NB4 (cell line): ENCODE measurements around the gene LYRM4.

ENCODE experiments used
- CTCF ChIP-seq: IDR thresholded peaks from one replicate; pipeline ENCODE4 v1.5.1; 2012; ENCODE audit warnings: low read depth, low read length
- MAX ChIP-seq: IDR thresholded peaks from 2 replicates; pipeline ENCODE4 v1.6.1; 2011; ENCODE audit warnings: low read depth, low read length
- MYC ChIP-seq: IDR thresholded peaks from 2 replicates; pipeline ENCODE4 v1.6.1; 2011; ENCODE audit warnings: low read depth, low read length
- POLR2A ChIP-seq: IDR thresholded peaks from 2 replicates; pipeline ENCODE4 v1.6.1; 2011; ENCODE audit warnings: mild to moderate bottlenecking; ENCODE audit not compliant: insufficient read length; ENCODE audit errors: extremely low read depth

GRCh38 chr6:5293692-5294091, 32.9 kb upstream of the LYRM4 start:
- TF ChIP-seq CTCF (no peak), POLR2A (no peak), MAX (no peak), MYC (no peak)
